HG02943 (cell line): ENCODE data around the gene UBE2V1.
"Not testable (repeated sequence)": the region's sequence is repeated elsewhere in the genome, so short reads cannot be mapped to it uniquely, and the experiment has no call there.

ENCODE experiments used
- ATAC-seq: cut with Tn5 transposase; IDR thresholded peaks from one replicate; pipeline ENCODE4 v1.9.1; 2021; ENCODE audit warnings: mild to moderate bottlenecking, low read depth, moderate library complexity; ENCODE audit not compliant: unreplicated experiment

Gene UBE2V1

GRCh38 chr20:50116368-50116999, 3.5 kb upstream of the UBE2V1 start:
- ATAC-seq, result no peak

DNA sequence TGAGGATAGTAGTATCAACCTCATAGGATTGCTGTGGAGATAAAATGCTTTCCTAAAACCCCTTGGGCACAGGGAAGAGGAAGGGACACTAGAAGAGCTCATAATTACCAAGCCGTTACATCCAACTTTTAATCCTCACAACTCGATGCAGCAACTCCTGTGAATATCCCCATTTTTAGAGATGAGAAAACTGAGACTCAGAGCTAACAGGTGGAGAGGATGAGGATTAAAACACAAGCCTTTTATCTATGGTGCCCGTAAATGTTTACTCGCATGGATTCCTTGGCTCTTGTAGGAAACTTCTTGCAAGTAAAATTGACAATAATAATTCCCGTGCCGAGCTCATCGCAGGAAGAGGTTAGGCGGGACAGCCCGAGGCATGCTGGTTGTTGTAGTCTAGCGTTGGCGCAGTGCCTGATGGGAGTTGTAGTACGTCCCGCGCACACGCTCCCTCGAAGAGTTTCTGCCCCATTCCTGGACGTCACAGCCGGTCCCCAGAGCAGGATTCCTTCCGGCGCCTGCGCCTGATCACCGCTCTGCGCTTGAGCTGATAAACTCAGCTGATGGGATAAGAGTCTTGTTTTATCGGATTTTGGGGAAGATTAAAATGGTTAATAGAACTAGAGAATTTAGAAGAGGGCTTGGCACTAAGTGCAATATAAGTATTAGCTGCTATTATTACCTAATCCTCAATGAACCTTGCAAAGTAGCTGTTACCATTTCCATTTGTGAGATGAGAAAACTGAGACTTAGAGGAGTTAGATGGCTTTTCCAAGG, 2.8 kb upstream of the UBE2V1 start:
- ATAC-seq, result peak; percentile 75

DNA sequence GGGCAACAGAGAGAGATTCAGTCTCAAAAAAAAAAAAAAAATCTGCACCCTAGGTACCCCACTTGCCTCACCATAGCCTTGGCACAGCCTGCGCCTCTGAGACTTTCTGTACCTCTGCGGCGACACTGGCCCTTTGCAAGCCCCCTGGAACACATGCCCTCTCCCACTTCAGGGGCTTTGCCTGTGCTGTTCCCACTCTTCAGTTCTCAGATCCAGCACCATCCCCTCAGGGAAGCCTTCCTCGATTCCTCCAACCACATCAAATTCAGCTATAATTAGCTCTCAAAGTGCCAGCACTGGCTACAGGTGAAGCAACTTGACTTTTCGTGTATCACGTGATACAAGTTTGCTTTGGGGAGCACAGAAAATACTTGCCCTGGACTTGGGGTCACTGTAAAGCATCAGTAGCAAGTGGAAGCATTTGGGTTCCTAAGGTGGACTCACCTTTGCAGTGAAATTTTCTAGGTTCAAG, 2.1 kb upstream of the UBE2V1 start:
- no peak for ATAC-seq

- ATAC-seq, result no peak
Observed at GRCh38 chr20:50113420-50114224, 672 bp upstream of the UBE2V1 start.

DNA sequence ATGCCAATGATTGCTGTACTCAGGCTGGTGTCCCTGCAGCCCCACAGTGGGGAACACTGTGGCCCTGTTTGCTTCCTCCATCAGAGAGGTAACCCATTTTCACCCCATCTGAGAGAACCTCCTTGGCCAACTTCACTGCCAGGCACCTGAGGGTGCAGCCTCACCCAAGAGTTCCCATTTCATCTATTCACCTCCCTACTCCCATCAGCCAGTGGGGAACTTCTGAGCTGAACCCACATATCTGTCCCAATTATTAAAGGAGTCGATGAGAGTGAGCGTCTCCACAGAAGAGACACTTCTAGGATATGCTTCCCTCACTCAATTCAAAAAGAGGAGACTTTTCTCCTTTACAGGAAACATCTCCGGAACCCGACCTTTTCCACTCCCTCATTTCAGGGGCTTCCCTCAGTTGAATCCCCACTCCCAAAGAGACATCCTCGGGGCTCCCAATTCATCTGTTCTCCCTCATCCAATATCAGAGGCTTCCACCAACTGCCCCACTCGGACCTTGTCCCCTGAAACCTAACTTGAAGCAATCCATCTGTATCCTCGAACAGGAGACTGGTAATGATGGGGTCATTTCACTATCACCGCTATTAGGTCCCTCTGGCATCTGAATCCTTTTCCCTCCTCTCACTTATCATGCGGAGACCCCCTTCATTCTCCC, 988 bp downstream of the UBE2V1 start:
- ATAC-seq, result no peak

GRCh38 chr20:50111120-50111828, 1.7 kb downstream of the UBE2V1 start:
- ATAC-seq, result no peak

DNA sequence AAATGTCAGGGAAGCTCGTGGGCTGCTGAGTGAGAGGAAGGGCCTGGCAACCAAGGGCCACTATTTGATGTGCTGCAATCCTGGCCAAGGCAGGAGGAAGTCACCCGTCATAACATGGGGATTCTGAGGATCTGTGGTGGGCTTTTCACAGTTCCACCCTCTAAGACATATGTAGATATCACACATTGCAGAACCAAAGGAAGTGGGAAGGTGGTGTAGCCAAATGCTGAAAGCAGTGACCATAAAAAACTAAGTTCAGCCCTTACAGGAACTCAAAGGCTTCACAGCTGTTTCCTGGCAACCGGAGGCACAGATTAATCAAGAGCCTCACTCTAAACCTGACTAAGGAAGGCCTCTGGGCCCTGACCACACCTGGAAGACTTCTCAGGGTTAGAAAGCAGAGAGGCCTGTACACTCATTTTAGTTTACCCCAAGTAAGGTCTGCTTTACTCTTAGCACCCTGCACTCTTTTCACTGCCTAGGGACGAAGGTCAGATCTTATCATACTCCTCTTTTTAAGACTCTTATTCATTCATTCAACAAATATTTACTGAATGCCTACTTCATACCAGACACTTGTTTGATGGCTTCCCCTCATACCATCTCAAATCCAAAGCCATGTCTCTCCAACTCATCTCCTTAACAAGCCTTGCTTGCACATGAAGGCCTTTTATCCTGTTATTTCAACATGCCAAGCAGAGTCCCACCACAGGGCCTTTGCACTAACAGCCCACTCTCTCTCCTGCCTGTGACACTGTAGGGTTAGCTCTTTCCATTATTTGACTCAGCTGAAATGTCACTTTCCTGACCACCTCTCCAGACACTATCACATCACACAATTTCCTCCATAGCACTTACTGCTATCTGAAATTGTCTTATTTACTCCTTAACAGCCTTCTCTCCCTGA, 2.6 kb downstream of the UBE2V1 start:
- ATAC-seq, result no peak

- no peak for ATAC-seq
Observed at GRCh38 chr20:50108556-50109235, 4.3 kb downstream of the UBE2V1 start.

DNA sequence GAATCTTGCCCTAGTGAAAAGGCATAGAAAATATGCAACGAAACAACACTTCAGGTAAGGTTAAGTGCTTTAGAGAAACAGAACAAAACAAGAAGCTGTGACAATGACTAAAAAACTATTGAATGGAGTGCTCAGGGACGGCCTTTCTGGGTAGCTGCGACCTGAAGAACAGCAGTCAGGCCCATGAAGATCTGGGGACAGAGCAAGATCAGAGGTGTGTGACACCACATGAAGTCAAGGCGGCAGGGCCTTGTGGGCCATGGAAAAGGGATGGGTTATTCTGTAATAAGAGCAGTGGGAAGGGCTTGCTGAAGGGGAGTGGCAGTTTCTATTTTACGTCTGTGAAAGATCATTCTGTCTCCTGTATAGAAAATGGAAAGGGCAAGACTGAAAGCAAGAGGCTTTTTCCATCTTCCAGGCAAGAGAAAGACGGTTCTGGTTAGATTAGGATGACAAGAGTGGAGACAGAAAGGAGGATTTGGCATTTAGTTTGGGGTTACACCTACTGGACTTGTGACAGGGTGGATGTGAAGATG, 5.1 kb downstream of the UBE2V1 start:
- no peak for ATAC-seq

- ATAC-seq, result no peak
Observed at GRCh38 chr20:50107086-50107660, 5.8 kb downstream of the UBE2V1 start.

GRCh38 chr20:50106669-50107068, 6.3 kb downstream of the UBE2V1 start:
- not testable (repeated sequence) for ATAC-seq

GRCh38 chr20:50103464-50104107, 9.4 kb downstream of the UBE2V1 start:
- ATAC-seq, result not testable (repeated sequence)

DNA sequence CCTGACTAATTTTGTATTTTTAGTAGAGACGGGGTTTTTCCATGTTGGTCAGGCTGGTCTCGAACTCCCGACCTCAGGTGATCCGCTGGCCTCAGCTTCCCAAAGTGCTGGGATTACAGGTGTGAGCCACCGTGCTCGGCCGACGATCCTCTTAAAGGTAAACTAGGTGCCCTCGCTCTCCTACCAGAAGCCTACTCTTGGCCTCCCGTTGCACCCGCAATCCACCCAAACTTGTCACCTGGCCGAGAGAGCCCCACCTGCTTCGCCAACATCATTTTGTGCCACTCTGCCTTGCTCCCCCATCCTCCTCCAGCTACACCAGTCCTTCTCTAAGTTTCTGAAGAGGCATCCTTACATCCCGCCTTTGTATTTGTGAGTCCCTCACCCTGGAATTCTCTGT, 10.4 kb downstream of the UBE2V1 start:
- ATAC-seq, result not testable (repeated sequence)

GRCh38 chr20:50101887-50102286, 11.1 kb downstream of the UBE2V1 start:
- ATAC-seq, result no peak

DNA sequence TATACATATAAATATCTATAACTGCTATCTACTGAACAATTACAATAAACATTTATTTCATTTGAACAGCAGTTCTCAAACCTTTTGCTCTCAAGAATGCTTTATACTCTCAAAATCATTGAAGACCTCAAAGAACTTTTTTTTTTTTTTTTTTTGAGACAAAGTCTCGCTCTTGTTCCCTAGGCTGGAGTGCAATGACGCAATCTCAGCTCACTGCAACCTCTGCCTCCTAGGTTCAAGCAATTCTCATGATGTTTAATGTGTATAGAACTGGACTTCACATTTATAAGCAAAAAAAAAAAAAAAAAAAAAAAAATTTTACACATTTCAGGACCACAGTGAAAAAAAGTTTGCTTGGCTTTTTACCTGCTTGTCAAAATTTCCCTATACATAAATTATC, 11.7 kb downstream of the UBE2V1 start:
- ATAC-seq, result no peak

DNA sequence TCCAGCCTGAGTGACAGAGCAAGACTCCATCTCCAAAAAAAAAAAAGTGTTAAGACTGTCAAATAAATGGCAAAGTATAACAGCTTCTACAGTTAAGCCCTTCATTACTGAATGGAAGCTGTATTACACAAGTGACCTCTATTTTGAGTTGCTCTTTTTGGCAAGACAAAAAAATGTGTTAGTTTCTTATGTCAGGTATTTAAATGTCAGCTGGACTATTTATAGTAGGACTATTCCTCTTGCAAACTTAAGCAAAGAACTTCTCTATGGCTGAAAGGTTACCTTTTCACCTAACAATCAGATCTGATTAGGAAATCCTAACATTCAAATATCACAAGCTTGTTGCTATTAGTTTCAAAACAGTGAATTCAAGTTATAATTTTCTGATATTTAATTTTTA, 12.4 kb downstream of the UBE2V1 start:
- no peak for ATAC-seq

DNA sequence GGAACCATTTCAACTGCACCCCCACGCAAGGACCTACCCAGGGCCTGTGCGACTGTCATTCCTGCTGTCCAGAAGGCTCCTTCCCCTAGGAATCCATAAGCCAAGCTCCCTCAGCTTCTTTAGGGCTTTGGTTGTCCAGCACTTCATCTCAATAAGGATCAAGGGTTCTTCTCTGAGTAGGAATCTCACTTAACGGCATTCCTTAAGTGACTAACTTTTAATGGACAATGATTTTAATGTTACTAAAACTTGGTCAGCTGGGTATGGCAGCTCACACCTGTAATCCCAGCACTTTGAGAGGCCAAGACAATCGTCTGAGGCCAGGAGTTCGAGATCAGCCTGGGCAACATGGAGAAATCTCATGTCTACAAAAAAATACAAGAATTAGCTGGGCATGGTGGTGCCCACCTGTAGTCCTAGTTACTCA, 13.4 kb downstream of the UBE2V1 start:
- ATAC-seq, result no peak
